ENCODE data around the gene FEV.
"Not testable (repeated sequence)": the region's sequence is repeated elsewhere in the genome, so short reads cannot be mapped to it uniquely, and the experiment has no call there.

Gene FEV

DNA sequence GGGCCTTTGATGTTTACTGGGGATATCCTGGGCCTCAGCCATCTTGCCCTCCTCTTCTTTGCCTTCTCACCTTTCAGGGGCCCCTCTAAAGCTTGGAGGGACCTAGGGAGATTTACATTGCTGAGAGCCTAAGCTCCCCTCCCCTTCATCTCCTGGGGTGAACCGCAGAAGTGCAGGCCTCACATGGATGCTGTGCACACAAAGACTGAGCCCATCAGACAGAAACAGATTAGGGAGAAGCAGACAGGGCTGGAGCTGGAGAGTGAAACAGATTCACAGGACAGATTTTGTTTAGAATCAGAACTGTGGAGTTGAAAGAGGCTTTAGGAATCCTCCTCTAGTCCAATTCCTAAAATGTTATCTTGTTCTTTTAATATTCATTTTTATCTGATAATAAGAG, 28.9 kb downstream of the FEV start:
- H3K27me3 ChIP-seq (ENCODE audit: control insufficient read depth, insufficient read depth, low read length), result peaks cover 26% of the 10 kb centered on the region
- no peak overlapping the region for H3K9ac ChIP-seq (ENCODE audit: low read length)
- no peak overlapping the region for H3K4me3 ChIP-seq (ENCODE audit: low read length)
- no peaks in the 10 kb centered on the region for H3K4me1 ChIP-seq (ENCODE audit: control insufficient read depth, insufficient read depth, low read length)
- H3K27ac ChIP-seq (ENCODE audit: low read depth, low read length), result no peak overlapping the region
- no peaks in the 10 kb centered on the region for H3K36me3 ChIP-seq (ENCODE audit: control insufficient read depth, insufficient read depth, low read length)

DNA sequence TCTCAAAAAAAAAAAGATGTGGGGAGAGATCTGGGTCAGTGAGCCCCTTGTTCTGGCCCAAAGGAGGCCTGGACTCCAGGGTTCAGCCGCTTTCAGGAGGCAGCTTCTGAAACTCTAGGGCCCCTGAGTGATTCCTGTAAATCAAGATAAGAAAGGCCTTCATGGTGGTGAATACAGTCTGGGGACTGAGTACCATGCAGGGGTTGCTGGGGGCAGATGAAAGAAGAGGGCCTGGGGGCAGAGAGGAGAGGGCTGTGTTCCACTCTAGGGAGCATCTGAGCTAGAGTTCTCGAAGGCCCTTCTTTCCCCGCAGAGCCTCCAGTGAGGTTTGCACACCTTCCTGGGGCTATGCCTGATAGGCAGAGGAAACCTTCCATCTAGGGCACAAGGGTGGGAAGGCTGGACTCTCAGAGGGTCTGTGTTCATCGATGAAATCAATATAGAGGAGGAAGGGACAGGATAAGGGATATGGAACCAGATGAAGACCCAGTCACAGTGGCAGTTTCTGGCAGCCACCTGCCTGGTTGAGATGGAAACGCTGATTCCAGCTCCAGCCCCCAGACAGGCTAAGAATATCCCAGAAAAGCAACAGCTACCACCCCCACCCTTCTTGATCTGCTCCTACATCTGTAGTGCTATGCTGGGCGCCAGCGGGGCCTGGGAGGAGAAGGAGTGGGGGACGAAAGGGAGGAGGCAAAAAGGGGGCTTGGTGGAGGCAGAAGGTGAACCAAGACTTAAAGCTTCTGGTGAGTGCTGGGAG, 30.3 kb downstream of the FEV start:
- peaks cover 15% of the 10 kb centered on the region for H3K27me3 ChIP-seq (ENCODE audit: control insufficient read depth, insufficient read depth, low read length)
- H3K4me3 ChIP-seq (ENCODE audit: low read length), result no peak overlapping the region

DNA sequence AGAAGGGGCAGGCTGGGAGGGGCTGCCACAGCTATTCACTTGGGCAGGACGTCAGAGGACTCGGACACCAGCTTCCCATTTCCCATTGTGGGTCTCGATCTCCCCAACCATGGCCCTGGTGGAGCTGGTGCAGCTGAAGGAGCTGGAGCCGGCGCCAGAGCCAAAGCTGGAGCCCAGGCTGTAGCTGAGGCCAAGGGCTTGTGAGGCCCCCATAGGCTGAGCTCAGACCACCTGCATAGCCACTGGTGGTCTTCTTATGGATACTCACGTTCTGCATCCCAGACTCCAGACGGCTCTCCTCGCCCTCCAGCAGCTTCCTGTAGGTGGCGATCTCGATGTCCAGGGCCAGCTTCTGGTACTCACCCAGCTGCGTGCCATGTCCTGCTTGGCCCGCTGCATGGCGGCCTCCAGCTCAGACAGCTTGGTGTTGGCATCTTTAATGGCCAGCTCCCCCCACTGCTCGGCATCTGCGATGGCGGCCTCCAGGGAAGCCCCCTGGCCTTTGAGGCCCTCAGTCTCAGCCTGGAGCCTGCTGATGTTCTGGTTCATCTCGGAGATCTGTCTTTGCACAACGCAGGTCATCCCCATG, 31.5 kb downstream of the FEV start:
- H3K27me3 ChIP-seq (ENCODE audit: control insufficient read depth, insufficient read depth, low read length), result peaks cover 6% of the 10 kb centered on the region
- no peak overlapping the region for H3K27ac ChIP-seq (ENCODE audit: low read depth, low read length)
- no peak overlapping the region for H3K9ac ChIP-seq (ENCODE audit: low read length)
- H3K4me3 ChIP-seq (ENCODE audit: low read length), result no peak overlapping the region
- no peaks in the 10 kb centered on the region for H3K4me1 ChIP-seq (ENCODE audit: control insufficient read depth, insufficient read depth, low read length)
- H3K36me3 ChIP-seq (ENCODE audit: control insufficient read depth, insufficient read depth, low read length), result no peaks in the 10 kb centered on the region

More for the DNA sequence above, 30.3 kb downstream of the FEV start:
- H3K4me1 ChIP-seq (ENCODE audit: control insufficient read depth, insufficient read depth, low read length), result no peaks in the 10 kb centered on the region
- H3K9ac ChIP-seq (ENCODE audit: low read length), result no peak overlapping the region
- no peaks in the 10 kb centered on the region for H3K36me3 ChIP-seq (ENCODE audit: control insufficient read depth, insufficient read depth, low read length)
- H3K27ac ChIP-seq (ENCODE audit: low read depth, low read length), result no peak overlapping the region

DNA sequence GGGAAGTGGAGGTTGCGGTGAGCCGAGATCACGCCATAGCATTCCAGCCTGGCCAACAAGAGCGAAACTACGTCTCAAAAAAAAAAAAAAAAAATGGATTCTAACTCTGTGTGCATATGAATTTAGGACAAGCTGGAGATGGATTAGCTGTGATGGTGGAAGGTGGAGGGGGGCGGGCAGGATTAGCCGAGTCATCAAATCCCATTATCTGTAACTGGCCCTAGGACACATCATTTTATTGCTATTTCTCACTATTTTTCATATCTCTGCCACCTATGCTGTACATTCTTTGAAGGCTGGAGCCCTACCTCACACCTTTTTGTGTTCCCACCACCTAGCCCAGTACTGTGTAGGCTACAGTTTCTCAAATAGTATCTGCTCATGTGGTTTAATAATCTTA, 32.8 kb downstream of the FEV start:
- Histone ChIP-seq H3K36me3 (ENCODE audit: control insufficient read depth, insufficient read depth, low read length) (no peaks in the 10 kb centered on the region), H3K4me1 (ENCODE audit: control insufficient read depth, insufficient read depth, low read length) (no peaks in the 10 kb centered on the region), H3K4me3 (ENCODE audit: low read length) (no peak overlapping the region), H3K27ac (ENCODE audit: low read depth, low read length) (no peak overlapping the region), H3K27me3 (ENCODE audit: control insufficient read depth, insufficient read depth, low read length) (peaks cover 3% of the 10 kb centered on the region), H3K9ac (ENCODE audit: low read length) (no peak overlapping the region)

DNA sequence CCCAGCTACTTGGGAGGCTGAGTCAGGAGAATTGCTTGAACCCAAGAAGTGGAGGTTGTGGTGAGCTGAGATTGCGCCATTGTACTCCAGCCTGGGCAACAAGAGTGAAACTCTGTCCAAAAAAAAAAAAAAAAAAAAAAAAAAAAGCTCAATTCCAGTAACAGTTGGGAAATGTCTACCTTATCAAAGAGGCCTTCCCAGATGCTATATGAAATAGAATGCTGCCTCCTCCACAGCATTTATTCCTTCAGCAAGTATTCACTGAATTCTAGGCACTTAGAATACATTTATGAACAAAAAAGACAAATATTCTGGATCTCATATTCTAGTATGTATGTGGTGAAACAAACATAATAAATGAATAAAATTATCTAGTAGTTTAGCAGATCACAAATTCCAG, 38.4 kb downstream of the FEV start:
- Histone ChIP-seq H3K4me3 (ENCODE audit: low read length) (no peak overlapping the region), H3K27me3 (ENCODE audit: control insufficient read depth, insufficient read depth, low read length) (no peaks in the 10 kb centered on the region), H3K27ac (ENCODE audit: low read depth, low read length) (no peak overlapping the region), H3K4me1 (ENCODE audit: control insufficient read depth, insufficient read depth, low read length) (no peaks in the 10 kb centered on the region), H3K36me3 (ENCODE audit: control insufficient read depth, insufficient read depth, low read length) (no peaks in the 10 kb centered on the region), H3K9ac (ENCODE audit: low read length) (no peak overlapping the region)

DNA sequence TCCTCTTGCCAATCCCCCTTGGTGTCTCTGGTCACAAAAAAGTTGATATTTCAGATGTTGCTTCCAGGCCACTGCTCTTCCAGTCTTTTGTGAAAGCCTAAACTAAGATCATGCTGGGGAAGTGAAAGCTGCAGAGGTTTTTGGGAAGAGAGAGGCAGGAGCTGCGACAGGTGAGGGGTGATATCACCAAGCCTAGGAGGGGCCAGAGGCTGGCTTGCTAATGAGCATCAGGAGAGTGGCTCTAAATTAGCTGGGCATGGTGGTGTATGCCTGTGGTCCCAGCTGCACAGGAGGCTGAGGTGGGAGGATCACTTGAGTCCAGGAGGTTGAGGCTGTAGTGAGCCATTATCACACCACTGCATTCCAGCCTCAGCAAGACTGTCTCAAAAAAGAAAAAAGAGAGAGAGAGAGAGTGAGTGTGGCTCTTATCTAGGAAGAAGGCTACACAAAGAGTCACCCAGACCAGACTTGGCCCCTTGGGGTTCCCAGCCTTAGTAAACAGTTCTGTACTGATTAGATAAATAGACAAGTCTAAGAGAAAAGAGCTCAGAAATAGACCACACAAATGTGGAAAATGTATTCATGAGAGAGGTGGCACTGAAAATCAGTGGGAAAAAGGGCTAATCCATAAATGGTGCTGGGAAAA, 40.1 kb downstream of the FEV start:
- no peaks in the 10 kb centered on the region for H3K4me1 ChIP-seq (ENCODE audit: control insufficient read depth, insufficient read depth, low read length)
- H3K4me3 ChIP-seq (ENCODE audit: low read length), result no peak overlapping the region
- H3K27ac ChIP-seq (ENCODE audit: low read depth, low read length), result no peak overlapping the region
- no peaks in the 10 kb centered on the region for H3K27me3 ChIP-seq (ENCODE audit: control insufficient read depth, insufficient read depth, low read length)
- H3K9ac ChIP-seq (ENCODE audit: low read length), result no peak overlapping the region
- H3K36me3 ChIP-seq (ENCODE audit: control insufficient read depth, insufficient read depth, low read length), result no peaks in the 10 kb centered on the region

DNA sequence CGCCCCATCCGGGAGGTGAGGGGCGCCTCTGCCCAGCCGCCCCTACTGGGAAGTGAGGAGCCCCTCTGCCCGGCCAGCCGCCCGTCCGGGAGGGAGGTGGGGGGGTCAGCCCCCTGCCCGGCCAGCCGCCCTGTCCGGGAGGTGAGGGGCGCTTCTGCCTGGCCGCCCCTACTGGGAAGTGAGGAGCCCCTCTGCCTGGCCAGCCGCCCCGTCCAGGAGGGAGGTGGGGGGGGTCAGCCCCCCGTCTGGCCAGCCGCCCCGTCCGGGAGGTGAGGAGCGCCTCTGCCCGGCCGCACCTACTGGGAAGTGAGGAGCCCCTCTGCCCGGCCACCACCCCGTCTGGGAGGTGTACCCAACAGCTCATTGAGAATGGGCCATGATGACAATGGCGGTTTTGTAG, 53.2 kb downstream of the FEV start:
- not testable (repeated sequence) for H3K27ac ChIP-seq (ENCODE audit: low read depth, low read length); H3K4me1 ChIP-seq (ENCODE audit: control insufficient read depth, insufficient read depth, low read length); H3K4me3 ChIP-seq (ENCODE audit: low read length); H3K9ac ChIP-seq (ENCODE audit: low read length); H3K27me3 ChIP-seq (ENCODE audit: control insufficient read depth, insufficient read depth, low read length); H3K36me3 ChIP-seq (ENCODE audit: control insufficient read depth, insufficient read depth, low read length)
